Measurements from ENCODE around the gene ELFN1. TPM values are rescaled to one million over a fixed set of nuclear protein-coding genes. Genes with fewer than 3 reads are reported as not detected.

Gene ELFN1
- total RNA-seq, 4 donors from 2014 or later: 0.38 to 3.3 (median 0.48) TPM

DNA sequence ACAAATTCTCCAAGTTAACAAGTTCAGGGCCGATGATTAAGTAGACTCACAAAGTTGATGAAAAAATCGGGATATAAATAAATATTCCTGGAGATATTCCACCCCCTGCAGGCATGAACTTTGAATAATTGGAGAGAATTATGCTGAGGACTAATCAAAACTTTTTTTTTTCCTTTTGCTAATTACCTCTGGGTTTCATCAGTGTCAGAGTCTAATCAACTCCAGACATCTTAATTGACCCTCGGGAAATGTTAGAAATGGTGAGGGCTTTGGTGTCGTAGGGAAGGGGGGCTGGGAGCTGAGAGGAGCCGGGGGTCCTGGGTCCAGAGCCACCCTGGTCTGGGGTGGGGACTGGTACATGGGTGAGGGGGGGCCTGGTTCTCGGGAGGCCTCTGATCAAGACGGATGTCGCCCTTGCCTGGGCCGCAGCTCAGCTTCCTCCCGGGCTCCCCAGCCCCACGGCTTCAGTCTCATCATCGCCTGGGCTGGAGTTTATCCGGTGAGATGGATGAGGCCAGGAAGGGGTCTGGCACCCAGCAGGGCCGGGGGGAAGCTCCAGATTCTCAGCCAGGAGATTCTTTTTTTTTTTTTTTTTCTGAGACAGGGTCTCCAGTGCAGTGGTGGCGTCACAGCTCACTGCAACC lies 30.4 kb upstream of the ELFN1 start:
- Histone ChIP-seq H3K27me3 (peaks cover 0 to 61% (median 0%) of the 10 kb centered on the region in 4 donors), H3K4me1 (peaks cover 0 to 9% (median 0%) of the 10 kb centered on the region in 3 donors), H3K4me3 (no peak overlapping the region), H3K27ac (no peak overlapping the region), H3K9me3 (peaks cover 0 to 35% (median 26%) of the 10 kb centered on the region in 3 donors), H3K36me3 (no peaks in the 10 kb centered on the region)
- DNase-seq: no peak
- TF ChIP-seq POLR2A (IDR thresholded peaks at IDR 0.05): no peak
- TF ChIP-seq, protein P1, sequence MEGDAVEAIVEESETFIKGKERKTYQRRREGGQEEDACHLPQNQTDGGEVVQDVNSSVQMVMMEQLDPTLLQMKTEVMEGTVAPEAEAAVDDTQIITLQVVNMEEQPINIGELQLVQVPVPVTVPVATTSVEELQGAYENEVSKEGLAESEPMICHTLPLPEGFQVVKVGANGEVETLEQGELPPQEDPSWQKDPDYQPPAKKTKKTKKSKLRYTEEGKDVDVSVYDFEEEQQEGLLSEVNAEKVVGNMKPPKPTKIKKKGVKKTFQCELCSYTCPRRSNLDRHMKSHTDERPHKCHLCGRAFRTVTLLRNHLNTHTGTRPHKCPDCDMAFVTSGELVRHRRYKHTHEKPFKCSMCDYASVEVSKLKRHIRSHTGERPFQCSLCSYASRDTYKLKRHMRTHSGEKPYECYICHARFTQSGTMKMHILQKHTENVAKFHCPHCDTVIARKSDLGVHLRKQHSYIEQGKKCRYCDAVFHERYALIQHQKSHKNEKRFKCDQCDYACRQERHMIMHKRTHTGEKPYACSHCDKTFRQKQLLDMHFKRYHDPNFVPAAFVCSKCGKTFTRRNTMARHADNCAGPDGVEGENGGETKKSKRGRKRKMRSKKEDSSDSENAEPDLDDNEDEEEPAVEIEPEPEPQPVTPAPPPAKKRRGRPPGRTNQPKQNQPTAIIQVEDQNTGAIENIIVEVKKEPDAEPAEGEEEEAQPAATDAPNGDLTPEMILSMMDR (IDR thresholded peaks at IDR 0.05): no peak
- intact Hi-C loops (cut with DNase I): no loop called here
- WGBS, 2 donors: 44 to 49% methylated on average over 6 to 15 of the region's 15 CpGs

DNA sequence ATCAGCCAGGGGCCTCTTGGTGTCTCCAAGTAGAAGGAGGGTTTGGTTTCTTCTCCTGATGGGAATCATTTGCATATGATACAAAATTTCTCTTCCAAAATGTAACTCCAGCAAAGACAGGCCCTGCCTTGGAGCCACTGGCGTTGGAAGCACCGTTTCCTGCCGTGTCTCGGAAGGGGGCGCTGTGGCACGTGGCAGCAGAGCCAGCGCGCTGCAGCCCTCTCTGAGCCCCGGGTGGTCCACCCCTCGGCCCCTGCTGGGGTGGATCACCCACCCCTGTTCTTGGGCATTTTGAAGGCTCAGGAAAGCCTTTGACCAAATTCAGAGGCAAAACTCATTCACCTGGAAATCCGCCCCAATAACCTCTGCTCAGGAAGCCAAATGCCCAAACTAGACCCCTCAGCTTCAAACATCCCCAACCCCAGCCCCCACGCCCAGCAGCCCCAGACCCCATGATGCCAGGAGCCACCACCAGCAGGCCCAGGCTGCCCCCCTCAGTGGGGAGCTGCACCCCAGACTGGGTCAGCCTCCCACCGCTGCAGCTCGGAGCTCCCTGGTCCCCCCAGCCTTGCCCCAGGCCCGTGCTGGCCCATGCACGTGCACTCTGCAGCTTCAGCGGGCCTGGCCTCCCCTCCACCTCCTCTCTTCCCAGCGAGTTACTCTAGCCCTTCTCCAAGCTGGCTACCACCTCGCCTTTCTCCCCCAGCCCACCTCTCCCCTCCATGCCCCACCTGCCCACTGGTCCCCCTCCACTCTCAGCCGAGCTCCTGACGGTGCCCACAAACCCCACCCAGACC lies 29.5 kb upstream of the ELFN1 start:
- peaks cover 0 to 27% (median 18%) of the 10 kb centered on the region in 3 donors for H3K9me3 ChIP-seq
- no peaks in the 10 kb centered on the region for H3K36me3 ChIP-seq
- WGBS, 2 donors: 52 to 76% methylated on average over 13 to 19 of the region's 21 CpGs
- no peak for DNase-seq
- H3K4me1 ChIP-seq: peaks cover 0 to 9% (median 0%) of the 10 kb centered on the region in 3 donors
- TF ChIP-seq POLR2A (IDR thresholded peaks at IDR 0.05): no peak
- TF ChIP-seq, protein P1 (IDR thresholded peaks at IDR 0.05): peak in 1 of 6 experiments; percentile 48
- H3K27ac ChIP-seq: no peak overlapping the region
- peaks cover 0 to 70% (median 0%) of the 10 kb centered on the region in 4 donors for H3K27me3 ChIP-seq
- no peak overlapping the region for H3K4me3 ChIP-seq
- intact Hi-C loops (cut with DNase I): no loop called here

GRCh38 chr7:1641173-1641572 lies 28.9 kb upstream of the ELFN1 start:
- no peaks in the 10 kb centered on the region for H3K36me3 ChIP-seq
- H3K4me1 ChIP-seq: peaks cover 0 to 9% (median 0%) of the 10 kb centered on the region in 3 donors
- intact Hi-C loops (cut with DNase I): no loop called here
- H3K27ac ChIP-seq: no peak overlapping the region
- peaks cover 0 to 74% (median 0%) of the 10 kb centered on the region in 4 donors for H3K27me3 ChIP-seq
- no peak for TF ChIP-seq POLR2A (IDR thresholded peaks at IDR 0.05)
- TF ChIP-seq, protein P1 (IDR thresholded peaks at IDR 0.05): no peak
- peaks cover 0 to 21% (median 13%) of the 10 kb centered on the region in 3 donors for H3K9me3 ChIP-seq
- WGBS, 2 donors: 85 to 87% methylated on average over 10 to 11 of the region's 11 CpGs
- H3K4me3 ChIP-seq: no peak overlapping the region
- no peak for DNase-seq

GRCh38 chr7:1641661-1642260 lies 28.3 kb upstream of the ELFN1 start:
- no peak for TF ChIP-seq POLR2A (IDR thresholded peaks at IDR 0.05)
- TF ChIP-seq, protein P1 (IDR thresholded peaks at IDR 0.05): no peak
- DNase-seq: no peak
- H3K9me3 ChIP-seq: peaks cover 0 to 17% (median 11%) of the 10 kb centered on the region in 3 donors
- no peak overlapping the region for H3K27ac ChIP-seq
- 67 to 83% methylated on average over 3 to 6 of the region's 16 CpGs for WGBS, 2 donors
- H3K36me3 ChIP-seq: no peaks in the 10 kb centered on the region
- H3K27me3 ChIP-seq: peaks cover 0 to 80% (median 0%) of the 10 kb centered on the region in 4 donors
- H3K4me1 ChIP-seq: peaks cover 0 to 9% (median 0%) of the 10 kb centered on the region in 3 donors
- no peak overlapping the region for H3K4me3 ChIP-seq
- intact Hi-C loops (cut with DNase I): no loop called here

Measured in esophagus squamous epithelium (tissue), 5 donors.